Motor neuron (in vitro differentiated cells): ENCODE results near the gene KRT39. TPM values are rescaled to one million over a fixed set of nuclear protein-coding genes. Genes with fewer than 3 reads are reported as not detected.
"Not testable (repeated sequence)": the region's sequence is repeated elsewhere in the genome, so short reads cannot be mapped to it uniquely, and the experiment has no call there.

Experiments
- ATAC-seq, 8 experiments: fragments of 200-7000 bp; cut with Tn5 transposase; replicated peaks in 6 of 8; 2 replicates each; pipeline ENCODE4 v1.8.0; 2021; ENCODE audit warnings: mild to moderate bottlenecking in 8 of 8, moderate library complexity in 8 of 8
- H3K27ac ChIP-seq, 2 donors: fragments of 250-450 bp; sonication (Bioruptor Pico); 2 replicates each; pipeline ENCODE4 v1.9.0; 2021; ENCODE audit warnings: antibody characterized with exemption in 2 of 2, mild to moderate bottlenecking in 2 of 2, moderate library complexity in 1 of 2
- H3K4me1 ChIP-seq, 2 donors: fragments of 250-450 bp; sonication (Bioruptor Pico); replicated peaks in 1 of 2; 2 replicates each; pipeline ENCODE4 v1.6.1; 2021; ENCODE audit warnings: antibody characterized with exemption in 2 of 2, mild to moderate bottlenecking in 2 of 2, moderate library complexity in 1 of 2
- H3K4me3 ChIP-seq, 5 donors: fragments of 250-450 bp; sonication (Bioruptor Pico); 2 replicates each; pipeline ENCODE4 v1.9.0; 2021; ENCODE audit warnings: antibody characterized with exemption in 5 of 5, mild to moderate bottlenecking in 5 of 5, moderate library complexity in 4 of 5
- WGBS, 10 experiments: fragments of 450-650 bp; shearing (Covaris generic); methylation state at CpG; one replicate each; pipeline ENCODE4 v1.0.0; 2022; 5-methylcytosine and 5-hydroxymethylcytosine counted together
- in situ Hi-C, 9 experiments: fragments of 400-800 bp; cut with MboI; loops; one replicate each; pipeline ENCODE4 v1.15.0; 2021; ENCODE audit warnings: low sequenced_read_pairs in 9 of 9, low pct_unique_long_range_greater_than_20kb in 2 of 9; ENCODE audit not compliant: unreplicated experiment in 9 of 9
- total RNA-seq, 8 experiments: library from RNA; unstranded; fragments of 300-600 nt; gene quantifications; 2 replicates each; pipeline versions ENCODE4 v1.2.3 to v1.2.4, GENCODE V29; 2022

The KRT39 gene
- total RNA-seq, 8 experiments from 2014 or later, result 0.59 TPM; not detected in 7

- H3K4me3 ChIP-seq, H3K27ac ChIP-seq, ATAC-seq, H3K4me1 ChIP-seq, in situ Hi-C loops: not testable (repeated sequence)
- WGBS, 10 experiments, result 80 to 100% methylated on average over 1 of the region's 6 CpGs; no CpG with 5 or more reads in 8 of the 10 experiments
Observed at GRCh38 chr17:40999563-40999962, 32.8 kb upstream of the KRT39 start, which contains the start of gene KRTAP3-2. Gene KRTAP3-2 (minus strand): TSS chr17:40999906. CDS start chr17:40999853, 53 bp downstream.

- H3K4me3 ChIP-seq, result no peak overlapping the region
- in situ Hi-C loops, result no loop called here
- no peak overlapping the region for H3K27ac ChIP-seq
- WGBS, 10 experiments, result 20 to 69% (median 41%) methylated on average over 1 to 2 of the region's 2 CpGs
- ATAC-seq, result peak in 1 of 8 experiments; percentile 18
- H3K4me1 ChIP-seq, result peaks cover 4 to 7% of the 10 kb centered on the region in 2 donors
Observed at GRCh38 chr17:40997361-40997760, 30.6 kb upstream of the KRT39 start.

GRCh38 chr17:40996829-40997228, 30.1 kb upstream of the KRT39 start:
- no peak overlapping the region for H3K27ac ChIP-seq
- 54 to 100% (median 90%) methylated on average over 1 to 4 of the region's 4 CpGs; no CpG with 5 or more reads in 1 of the 10 experiments for WGBS, 10 experiments
- peaks cover 4 to 7% of the 10 kb centered on the region in 2 donors for H3K4me1 ChIP-seq
- ATAC-seq, result no peak
- H3K4me3 ChIP-seq, result no peak overlapping the region
- in situ Hi-C loops, result no loop called here

- no peak for ATAC-seq
- Histone ChIP-seq H3K4me1 (peaks cover 4 to 7% of the 10 kb centered on the region in 2 donors), H3K27ac (no peak overlapping the region), H3K4me3 (no peak overlapping the region)
- WGBS, 10 experiments, result 0 to 89% (median 77%) methylated on average over 1 of the region's 1 CpG; no CpG with 5 or more reads in 4 of the 10 experiments
- in situ Hi-C loops, result no loop called here
Observed at GRCh38 chr17:40995116-40995515, 28.4 kb upstream of the KRT39 start.

GRCh38 chr17:40993839-40994238, 27.1 kb upstream of the KRT39 start, which contains the start of gene KRTAP3-3:
Gene KRTAP3-3 (minus strand): TSS chr17:40994164. CDS start chr17:40994097, 67 bp downstream.
- no peak within 1 kb of the TSS for H3K27ac ChIP-seq
- WGBS, 10 experiments, result 0 to 80% (median 67%) methylated on average over 1 to 2 of the region's 4 CpGs; no CpG with 5 or more reads in 5 of the 10 experiments
- peaks cover 4 to 7% of the 10 kb centered on the region in 2 donors for H3K4me1 ChIP-seq
- no peak for ATAC-seq
- in situ Hi-C loops, result no loop called here
- no peak within 1 kb of the TSS for H3K4me3 ChIP-seq

GRCh38 chr17:40993084-40993483, 26.3 kb upstream of the KRT39 start:
- Histone ChIP-seq H3K4me1 (peaks cover 4 to 7% of the 10 kb centered on the region in 2 donors), H3K4me3 (no peak overlapping the region), H3K27ac (no peak overlapping the region)
- ATAC-seq, result no peak
- WGBS, 10 experiments, result 70 to 97% (median 92%) methylated on average over 1 to 2 of the region's 2 CpGs
- in situ Hi-C loops, result no loop called here

GRCh38 chr17:40992666-40993065, 25.9 kb upstream of the KRT39 start:
- in situ Hi-C loops, result no loop called here
- peaks cover 2 to 4% of the 10 kb centered on the region in 2 donors for H3K4me1 ChIP-seq
- H3K27ac ChIP-seq, result no peak overlapping the region
- WGBS, 10 experiments, result 37 to 93% (median 68%) methylated on average over 3 of the region's 3 CpGs; no CpG with 5 or more reads in 1 of the 10 experiments
- ATAC-seq, result no peak
- no peak overlapping the region for H3K4me3 ChIP-seq

GRCh38 chr17:40986920-40987319, 20.2 kb upstream of the KRT39 start:
- 20 to 92% (median 64%) methylated on average over 1 to 7 of the region's 8 CpGs; no CpG with 5 or more reads in 2 of the 10 experiments for WGBS, 10 experiments
- no peak for ATAC-seq
- in situ Hi-C loops, result no loop called here
- Histone ChIP-seq H3K4me3 (no peak overlapping the region), H3K27ac (no peak overlapping the region), H3K4me1 (no peaks in the 10 kb centered on the region)

GRCh38 chr17:40984226-40984625, 17.5 kb upstream of the KRT39 start, which contains the start of gene KRT40:
Gene KRT40 (minus strand): TSS chr17:40984326. CDS start chr17:40984273, 53 bp downstream.
- in situ Hi-C loops, result no loop called here
- H3K4me1 ChIP-seq, result no peaks in the 10 kb centered on the region
- no peak for ATAC-seq
- H3K27ac ChIP-seq, result no peak within 1 kb of the TSS
- 4 to 90% (median 56%) methylated on average over 1 to 3 of the region's 3 CpGs; no CpG with 5 or more reads in 2 of the 10 experiments for WGBS, 10 experiments
- H3K4me3 ChIP-seq, result no peak within 1 kb of the TSS

GRCh38 chr17:40981115-40981514, 14.4 kb upstream of the KRT39 start:
- in situ Hi-C loops, result no loop called here
- Histone ChIP-seq H3K27ac (no peak overlapping the region), H3K4me3 (no peak overlapping the region), H3K4me1 (no peaks in the 10 kb centered on the region)
- ATAC-seq, result no peak
- 30 to 87% (median 45%) methylated on average over 1 to 5 of the region's 5 CpGs; no CpG with 5 or more reads in 1 of the 10 experiments for WGBS, 10 experiments

GRCh38 chr17:40980596-40980995, 13.8 kb upstream of the KRT39 start:
- ATAC-seq, result peak in 6 of 8 experiments; percentile 28 to 69 (median 54)
- Histone ChIP-seq H3K4me1 (no peaks in the 10 kb centered on the region), H3K4me3 (no peak overlapping the region), H3K27ac (no peak overlapping the region)
- in situ Hi-C loops, result no loop called here
- WGBS, 10 experiments, result 27 to 88% (median 60%) methylated on average over 1 to 6 of the region's 8 CpGs; no CpG with 5 or more reads in 3 of the 10 experiments

GRCh38 chr17:40980117-40980516, 13.4 kb upstream of the KRT39 start:
- Histone ChIP-seq H3K27ac (no peak overlapping the region), H3K4me1 (no peaks in the 10 kb centered on the region), H3K4me3 (no peak overlapping the region)
- ATAC-seq, result no peak
- in situ Hi-C loops, result no loop called here
- 69 to 100% (median 88%) methylated on average over 1 to 3 of the region's 3 CpGs; no CpG with 5 or more reads in 2 of the 10 experiments for WGBS, 10 experiments

- H3K27ac ChIP-seq, result no peak overlapping the region
- no peak for ATAC-seq
- H3K4me3 ChIP-seq, result no peak overlapping the region
- 0 to 97% (median 80%) methylated on average over 1 to 7 of the region's 13 CpGs; no CpG with 5 or more reads in 3 of the 10 experiments for WGBS, 10 experiments
- H3K4me1 ChIP-seq, result no peaks in the 10 kb centered on the region
- in situ Hi-C loops, result no loop called here
Observed at GRCh38 chr17:40978575-40979151, 11.9 kb upstream of the KRT39 start.

- no peak for ATAC-seq
- H3K4me1 ChIP-seq, result no peaks in the 10 kb centered on the region
- H3K27ac ChIP-seq, result no peak overlapping the region
- in situ Hi-C loops, result no loop called here
- no peak overlapping the region for H3K4me3 ChIP-seq
Observed at GRCh38 chr17:40975516-40975915, 8.8 kb upstream of the KRT39 start.
